Uterus (tissue), 2 donors: ENCODE data around the gene ADCY7.

Experiments used
- CTCF ChIP-seq, 4 experiments: fragments of 200-600 bp in 2 of 4; fragments of 450-650 bp in 2 of 4; sonication (generic) in 2 of 4; IDR thresholded peaks; one replicate each; pipeline ENCODE4 v1.5.1; 2016 to 2019; ENCODE audit warnings: antibody characterized with exemption in 4 of 4, mild to moderate bottlenecking in 2 of 4, moderate library complexity in 1 of 4
- POLR2A ChIP-seq, 2 donors: fragments of 450-650 bp; IDR thresholded peaks; one replicate each; pipeline ENCODE4 v1.6.1; 2016; ENCODE audit warnings: antibody characterized with exemption in 2 of 2, mild to moderate bottlenecking in 1 of 2, moderate library complexity in 1 of 2

- TF ChIP-seq POLR2A (IDR thresholded peaks at IDR 0.05) (no peak), CTCF (IDR thresholded peaks at IDR 0.05) (no peak)
Measured at GRCh38 chr16:50227120-50227519, 39.2 kb upstream of the ADCY7 start.
